NCI-H1930 (cell line): Measurements from ENCODE around the gene CEP70.
A peak's percentile ranks its signal among the peaks of the same experiment; 100 is the strongest.
"Not testable (repeated sequence)": the region's sequence is repeated elsewhere in the genome, so short reads cannot be mapped to it uniquely, and the experiment has no call there.

Experiments
- DNase-seq, 2 experiments: peaks; one replicate each; lab custom pipeline; 2025; lab: John Stamatoyannopoulos, UW

Gene CEP70

GRCh38 chr3:138511945-138512344 is 82.1 kb downstream of the CEP70 start:
- no peak for DNase-seq

- no peak for DNase-seq
These were observed 84.5 kb downstream of the CEP70 start for GRCh38 chr3:138509586-138509985.

- DNase-seq: no peak
These were observed 86.5 kb downstream of the CEP70 start for GRCh38 chr3:138507524-138507923.

GRCh38 chr3:138498991-138499390 is 95.1 kb downstream of the CEP70 start:
- no peak for DNase-seq

- no peak for DNase-seq
These were observed 96.2 kb downstream of the CEP70 start for GRCh38 chr3:138497851-138498250.

GRCh38 chr3:138497021-138497420 is 97.0 kb downstream of the CEP70 start:
- DNase-seq: no peak

GRCh38 chr3:138496436-138496835 is 97.6 kb downstream of the CEP70 start:
- DNase-seq: no peak

GRCh38 chr3:138495638-138496037 is 98.4 kb downstream of the CEP70 start:
- DNase-seq: not testable (repeated sequence)

GRCh38 chr3:138494607-138494929 is 99.5 kb downstream of the CEP70 start:
- no peak for DNase-seq

GRCh38 chr3:138493804-138494606 is 100.1 kb downstream of the CEP70 start:
- DNase-seq: no peak

- no peak for DNase-seq
These were observed 100.9 kb downstream of the CEP70 start for GRCh38 chr3:138492980-138493675.

- DNase-seq: no peak
These were observed 102.1 kb downstream of the CEP70 start for GRCh38 chr3:138491971-138492370.

GRCh38 chr3:138486580-138486979 is 107.5 kb downstream of the CEP70 start:
- not testable (repeated sequence) for DNase-seq

GRCh38 chr3:138484672-138485071 is 109.4 kb downstream of the CEP70 start:
- not testable (repeated sequence) for DNase-seq

- DNase-seq: peak in 1 of 2 experiments; percentile 9
These were observed 114.6 kb downstream of the CEP70 start for GRCh38 chr3:138479438-138479863.

- no peak for DNase-seq
These were observed 116.3 kb downstream of the CEP70 start for GRCh38 chr3:138477801-138478200.

- no peak for DNase-seq
These were observed 116.9 kb downstream of the CEP70 start for GRCh38 chr3:138477120-138477519.

GRCh38 chr3:138476526-138476925 is 117.5 kb downstream of the CEP70 start:
- DNase-seq: no peak

GRCh38 chr3:138474163-138474562 is 119.9 kb downstream of the CEP70 start:
- DNase-seq: no peak

- no peak for DNase-seq
These were observed 120.7 kb downstream of the CEP70 start for GRCh38 chr3:138473391-138473790.

- no peak for DNase-seq
These were observed 121.8 kb downstream of the CEP70 start for GRCh38 chr3:138472141-138472825.

- no peak for DNase-seq
These were observed 122.6 kb downstream of the CEP70 start for GRCh38 chr3:138471481-138471880.

GRCh38 chr3:138470687-138471086 is 123.4 kb downstream of the CEP70 start:
- no peak for DNase-seq
